GM18511 (cell line): ENCODE data around the gene YJEFN3.
A peak's percentile ranks its signal among the peaks of the same experiment; 100 is the strongest.

Source experiments
- ATAC-seq: cut with Tn5 transposase; IDR thresholded peaks from one replicate; pipeline ENCODE4 v1.9.1; 2021; ENCODE audit warnings: mild to moderate bottlenecking, moderate library complexity; ENCODE audit not compliant: unreplicated experiment

Gene YJEFN3

DNA sequence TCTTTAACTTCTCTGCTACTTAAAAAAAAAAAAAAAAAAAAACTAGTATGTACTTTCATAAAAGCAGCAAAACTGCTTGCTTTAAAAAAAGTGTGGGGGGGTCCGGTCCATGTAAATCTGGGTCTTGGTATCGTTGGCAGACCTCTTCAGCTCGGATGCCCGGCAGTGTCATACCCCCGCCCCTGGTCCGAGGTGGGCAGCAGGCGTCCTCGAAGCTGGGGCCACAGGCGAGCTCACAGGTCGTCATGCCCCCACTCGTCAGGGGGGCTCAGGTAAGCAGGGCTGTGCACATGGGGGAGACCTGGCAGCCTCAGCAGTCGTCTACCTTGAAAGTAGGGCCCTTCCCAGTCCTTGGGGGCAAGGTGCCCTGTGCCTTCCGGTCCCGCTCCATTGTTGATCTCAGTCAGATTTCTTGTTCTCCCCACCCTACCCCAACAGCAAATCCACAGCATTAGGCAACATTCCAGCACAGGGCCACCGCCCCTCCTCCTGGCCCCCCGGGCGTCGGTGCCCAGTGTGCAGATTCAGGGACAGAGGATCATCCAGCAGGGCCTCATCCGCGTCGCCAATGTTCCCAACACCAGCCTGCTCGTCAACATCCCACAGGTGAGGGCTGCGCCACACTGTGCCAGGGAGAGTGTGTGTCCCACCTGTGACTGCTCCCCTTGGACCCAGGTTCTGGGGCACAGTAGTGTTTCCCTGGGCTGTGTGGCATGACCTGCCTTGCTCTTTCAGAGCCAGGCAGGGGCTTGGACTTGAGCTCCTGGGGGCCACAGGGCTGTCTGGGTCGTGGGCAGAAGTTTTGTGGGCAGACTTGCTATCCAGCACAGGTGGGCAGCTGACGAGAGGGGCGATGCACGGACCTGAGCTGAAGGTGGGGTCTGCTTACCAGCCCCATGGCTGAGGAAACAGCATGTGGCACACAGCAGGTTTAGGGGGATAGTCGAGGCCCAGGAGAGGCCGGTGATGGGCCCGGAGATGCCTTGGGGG is 32.8 kb upstream of the YJEFN3 start:
- ATAC-seq: no peak

DNA sequence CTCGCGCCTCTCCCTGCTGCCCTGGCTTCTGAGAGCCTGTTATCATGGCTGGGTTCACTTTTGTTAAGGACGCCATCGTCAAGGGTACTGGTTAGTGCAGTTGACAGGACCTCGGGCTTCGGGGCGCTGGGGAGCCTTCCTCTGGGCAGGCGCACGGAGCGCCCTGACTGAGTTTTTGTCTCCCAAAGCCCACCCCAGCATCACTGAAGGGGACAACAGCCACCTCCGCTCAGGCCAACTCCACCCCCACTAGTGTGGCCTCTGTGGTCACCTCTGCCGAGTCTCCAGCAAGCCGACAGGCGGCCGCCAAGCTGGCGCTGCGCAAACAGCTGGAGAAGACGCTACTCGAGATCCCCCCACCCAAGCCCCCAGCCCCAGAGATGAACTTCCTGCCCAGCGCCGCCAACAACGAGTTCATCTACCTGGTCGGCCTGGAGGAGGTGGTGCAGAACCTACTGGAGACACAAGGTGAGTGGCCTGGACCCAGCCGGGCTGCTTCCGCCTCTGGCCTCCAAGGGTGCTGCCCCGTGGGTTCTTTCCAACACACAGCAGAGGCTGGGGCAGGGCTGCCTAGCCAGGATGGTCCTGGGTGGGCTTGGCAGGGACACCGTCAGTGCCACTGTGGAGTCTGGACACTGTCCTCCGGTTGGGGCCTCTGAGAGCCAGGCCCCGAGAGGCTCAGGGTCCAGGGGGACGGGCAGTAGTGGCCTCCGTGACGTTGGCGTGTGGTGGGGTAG is 30.3 kb upstream of the YJEFN3 start:
- ATAC-seq: no peak

DNA sequence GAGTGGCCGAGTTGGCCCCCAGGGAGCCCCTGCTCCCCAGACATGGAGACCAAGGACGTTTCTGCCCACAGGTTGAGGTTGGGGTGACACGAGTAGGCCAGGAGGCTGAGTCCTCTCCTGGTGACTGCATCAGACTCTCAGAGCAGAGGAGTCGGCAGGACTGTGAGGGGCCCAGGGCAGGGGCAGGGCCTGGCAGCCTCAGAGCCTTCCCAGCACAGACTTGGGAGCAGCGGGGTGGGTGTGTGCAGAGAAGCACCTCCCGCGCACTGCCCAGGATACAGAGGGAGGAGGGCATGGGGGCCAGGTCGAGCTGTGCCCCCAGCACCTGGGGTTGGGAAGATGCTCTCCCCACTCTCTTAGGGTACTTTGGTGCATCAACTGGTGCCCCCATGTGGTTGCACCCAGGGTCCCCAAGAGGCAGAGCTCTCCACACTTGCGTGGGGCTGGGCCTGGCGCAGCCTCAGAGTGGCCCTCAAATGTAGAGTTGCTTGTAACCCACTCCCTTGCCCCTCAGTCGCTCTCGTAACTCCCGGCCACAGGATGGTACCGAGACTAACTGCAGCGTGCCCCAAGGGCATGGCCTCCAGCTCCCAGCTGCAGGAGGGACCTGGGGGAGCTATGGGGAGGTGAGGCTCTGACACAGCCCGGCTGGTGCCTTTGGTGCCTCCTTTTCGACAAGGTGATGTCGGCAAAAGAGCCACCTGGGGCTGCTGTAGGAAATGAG is 29.3 kb upstream of the YJEFN3 start:
- no peak for ATAC-seq

DNA sequence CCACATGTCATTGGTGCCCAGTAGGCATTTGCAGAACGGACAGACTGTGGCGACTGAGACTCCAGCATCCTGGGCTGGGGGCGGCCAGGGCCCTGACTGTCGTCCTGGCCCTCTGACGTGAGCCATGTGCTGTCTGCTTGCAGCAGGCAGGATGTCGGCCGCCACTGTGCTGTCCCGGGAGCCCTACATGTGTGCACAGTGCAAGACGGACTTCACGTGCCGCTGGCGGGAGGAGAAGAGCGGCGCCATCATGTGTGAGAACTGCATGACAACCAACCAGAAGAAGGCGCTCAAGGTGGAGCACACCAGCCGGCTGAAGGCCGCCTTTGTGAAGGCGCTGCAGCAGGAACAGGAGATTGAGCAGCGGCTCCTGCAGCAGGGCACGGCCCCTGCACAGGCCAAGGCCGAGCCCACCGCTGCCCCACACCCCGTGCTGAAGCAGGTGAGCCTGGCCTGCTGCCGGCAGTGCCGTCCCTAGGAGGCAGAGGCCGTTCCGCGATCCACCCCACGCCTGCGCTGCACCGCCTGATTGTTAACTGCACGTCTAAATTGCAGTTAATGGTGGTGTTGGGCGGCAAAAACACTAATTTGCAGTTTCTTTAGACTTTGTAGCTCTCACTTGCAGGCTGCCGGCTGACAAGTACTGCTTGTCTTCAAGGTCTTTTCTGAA is 27.6 kb upstream of the YJEFN3 start:
- ATAC-seq: no peak

DNA sequence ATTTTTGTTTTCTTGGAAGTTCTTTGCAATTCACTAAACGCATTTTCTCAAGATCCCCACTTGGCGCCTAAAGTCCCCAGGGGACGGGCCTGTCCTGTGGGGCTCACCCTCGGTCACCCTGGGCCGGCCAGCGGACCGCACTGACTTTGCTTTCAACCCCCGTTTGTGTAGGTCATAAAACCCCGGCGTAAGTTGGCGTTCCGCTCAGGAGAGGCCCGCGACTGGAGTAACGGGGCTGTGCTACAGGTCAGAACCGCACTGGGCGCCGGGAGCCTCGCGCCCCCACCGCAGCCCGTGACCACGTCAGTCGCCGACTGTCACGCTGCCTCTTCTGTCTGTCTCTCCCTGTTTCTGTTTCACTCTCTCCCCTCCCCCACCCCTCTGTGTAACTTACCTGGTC is 26.9 kb upstream of the YJEFN3 start:
- ATAC-seq: no peak

DNA sequence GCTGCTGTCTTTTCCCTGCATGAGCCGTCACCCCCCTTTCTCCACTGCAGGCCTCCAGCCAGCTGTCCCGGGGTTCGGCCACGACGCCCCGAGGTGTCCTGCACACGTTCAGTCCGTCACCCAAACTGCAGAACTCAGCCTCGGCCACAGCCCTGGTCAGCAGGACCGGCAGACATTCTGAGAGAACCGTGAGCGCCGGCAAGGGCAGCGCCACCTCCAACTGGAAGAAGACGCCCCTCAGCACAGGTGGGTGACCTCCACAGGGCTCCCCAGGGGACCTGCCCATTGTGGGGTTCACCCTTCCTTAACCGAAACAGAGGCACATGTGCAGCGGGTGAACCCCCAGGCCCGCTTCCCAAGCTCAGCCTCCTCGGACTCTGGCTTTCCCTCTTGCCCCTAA is 26.4 kb upstream of the YJEFN3 start:
- ATAC-seq: no peak

DNA sequence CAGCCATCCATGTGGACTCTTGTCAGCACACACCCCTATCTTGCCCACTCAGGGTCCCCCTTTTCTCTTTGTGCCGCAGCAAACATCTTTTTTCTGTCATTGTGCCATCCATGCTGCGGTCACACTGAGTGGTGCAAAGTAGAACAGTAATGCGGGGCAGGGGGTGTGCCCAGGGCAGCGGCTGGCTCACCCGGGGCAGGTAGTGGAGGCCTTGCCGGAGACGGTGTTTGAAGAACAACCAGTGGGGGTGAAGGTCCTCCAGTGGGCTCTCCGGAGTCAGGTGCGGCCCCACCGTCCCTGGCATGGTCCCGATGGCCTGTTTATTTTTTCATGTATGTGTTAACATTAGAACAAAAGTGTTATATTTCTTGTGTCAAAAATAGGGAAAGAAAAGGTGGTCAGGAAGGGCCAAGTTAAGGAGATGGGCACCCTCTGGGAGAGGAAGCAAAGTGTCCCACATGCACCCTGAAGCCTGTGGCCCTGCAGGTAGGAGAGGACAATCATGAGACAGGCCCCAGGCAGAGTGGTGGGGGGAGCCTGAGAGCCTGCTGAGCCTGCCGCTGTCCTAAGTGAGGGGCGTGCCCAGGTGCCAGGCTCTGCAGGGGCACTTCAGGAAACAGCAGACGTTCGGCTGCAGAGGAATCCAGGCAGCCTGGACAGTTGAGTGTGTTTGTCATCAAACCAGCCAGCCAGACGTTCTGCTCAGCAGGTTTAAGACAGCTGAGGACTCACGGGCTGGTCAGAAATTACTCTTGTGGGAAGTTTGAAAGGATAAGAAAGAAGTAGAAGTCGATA is 25.7 kb upstream of the YJEFN3 start:
- ATAC-seq: no peak

DNA sequence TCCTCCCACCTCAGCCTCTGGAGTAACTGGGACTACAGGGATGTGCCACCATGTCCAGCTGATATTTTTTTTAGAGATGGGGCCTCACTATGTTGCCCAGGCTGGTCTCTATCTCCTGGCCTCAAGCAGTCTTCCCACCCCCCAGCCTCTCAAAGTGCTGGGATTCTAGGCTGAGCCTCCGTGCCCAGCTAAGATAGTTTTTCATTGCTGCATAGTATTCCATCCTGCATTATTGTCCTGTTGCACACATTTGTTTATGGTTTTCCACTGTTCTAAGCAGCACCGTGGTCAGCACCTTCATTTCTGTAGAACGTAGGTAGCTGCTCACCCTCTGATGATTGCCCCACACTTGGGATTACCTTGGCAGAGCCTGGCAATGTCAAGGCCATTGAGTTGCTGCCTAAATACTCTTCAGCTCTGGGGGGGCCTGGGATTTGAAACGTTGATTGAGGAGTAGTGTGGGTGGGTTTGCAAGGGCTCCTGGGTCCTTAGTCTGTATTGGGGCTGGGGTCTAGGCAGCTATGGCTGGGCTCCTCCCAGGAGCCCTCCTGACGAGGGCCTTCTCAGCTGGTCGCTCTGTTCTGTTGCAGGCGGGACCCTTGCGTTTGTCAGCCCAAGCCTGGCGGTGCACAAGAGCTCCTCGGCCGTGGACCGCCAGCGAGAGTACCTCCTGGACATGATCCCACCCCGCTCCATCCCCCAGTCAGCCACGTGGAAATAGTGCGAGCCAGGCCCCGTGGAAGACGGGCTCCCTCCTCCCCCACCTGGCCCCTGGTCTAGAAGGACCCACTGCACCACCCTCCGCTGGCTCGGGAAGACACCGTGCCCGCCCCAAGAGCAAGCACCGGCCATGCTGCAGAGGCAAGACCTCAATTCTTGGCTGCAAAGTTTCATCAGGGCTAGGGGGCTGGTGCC is 23.7 kb upstream of the YJEFN3 start:
- ATAC-seq: no peak

DNA sequence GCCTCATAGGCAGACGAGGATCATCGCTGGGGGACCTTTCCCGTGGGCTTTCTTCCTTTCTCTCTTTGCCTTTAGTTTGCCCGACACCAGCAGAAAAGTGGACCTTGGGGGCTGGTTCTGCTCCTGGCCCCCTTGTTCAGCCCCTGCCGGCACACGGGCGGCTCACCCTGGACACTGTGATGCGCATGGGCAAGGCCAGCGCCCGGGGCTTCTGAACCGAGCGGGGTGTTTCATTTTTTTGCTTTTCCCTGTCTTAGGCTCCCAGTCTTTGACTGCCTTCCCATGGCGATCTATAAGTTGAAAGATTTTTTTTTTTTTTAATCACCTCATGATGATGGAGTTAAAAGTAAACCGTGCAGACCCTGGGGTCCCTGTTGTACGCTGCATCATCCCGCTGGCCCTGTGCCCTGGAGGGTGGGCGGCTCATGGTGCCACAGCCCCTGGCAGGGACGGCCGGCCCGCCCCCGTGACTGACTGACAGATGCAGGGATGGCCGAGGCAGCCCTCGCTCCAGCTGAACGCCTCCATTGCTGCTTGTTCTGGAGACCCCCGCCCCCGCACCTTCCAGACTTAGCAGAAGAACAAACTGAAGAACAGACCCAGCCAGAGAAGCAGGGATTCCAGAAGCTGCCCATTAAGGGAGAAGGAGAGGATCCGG is 22.9 kb upstream of the YJEFN3 start:
- ATAC-seq: no peak

DNA sequence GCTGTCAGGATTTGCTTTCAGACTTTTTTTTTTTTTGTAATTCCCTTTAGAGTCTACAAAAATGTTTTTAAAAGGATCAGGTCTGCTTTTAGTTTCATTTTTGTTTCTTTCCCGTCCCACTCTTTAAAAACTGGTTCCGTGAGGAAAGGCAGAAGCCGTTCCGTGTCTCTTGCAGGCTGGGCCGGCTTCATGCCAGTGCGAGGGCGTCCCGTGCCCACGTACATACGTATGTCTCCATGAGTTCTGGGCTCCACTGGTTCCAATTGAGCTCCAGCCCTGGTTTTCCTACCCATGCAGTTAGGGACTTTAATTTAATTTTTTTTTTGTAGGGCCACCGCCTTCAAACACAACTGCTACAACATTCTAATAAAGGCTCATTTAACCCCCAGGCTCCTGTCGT is 22.1 kb upstream of the YJEFN3 start:
- ATAC-seq: no peak

DNA sequence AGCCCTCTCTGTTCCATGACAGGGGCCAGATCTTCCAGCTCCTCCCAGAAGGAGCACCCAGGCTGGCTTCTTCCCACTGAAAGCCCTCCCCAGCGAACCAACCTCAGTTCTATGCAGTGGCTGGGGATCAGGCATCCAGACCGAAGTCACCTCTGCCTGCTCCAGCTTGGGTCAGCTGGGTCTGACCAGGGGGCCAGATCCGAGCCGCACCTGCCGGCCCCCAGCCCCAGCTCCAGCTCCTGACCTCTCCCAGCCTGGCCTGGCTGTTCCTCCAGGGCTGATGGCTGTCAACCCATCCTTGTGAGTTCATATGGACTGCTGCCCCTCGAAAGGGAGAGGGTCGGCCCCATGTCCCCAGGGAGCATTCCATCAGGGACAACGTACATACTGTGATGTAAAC is 21.4 kb upstream of the YJEFN3 start:
- ATAC-seq: no peak

DNA sequence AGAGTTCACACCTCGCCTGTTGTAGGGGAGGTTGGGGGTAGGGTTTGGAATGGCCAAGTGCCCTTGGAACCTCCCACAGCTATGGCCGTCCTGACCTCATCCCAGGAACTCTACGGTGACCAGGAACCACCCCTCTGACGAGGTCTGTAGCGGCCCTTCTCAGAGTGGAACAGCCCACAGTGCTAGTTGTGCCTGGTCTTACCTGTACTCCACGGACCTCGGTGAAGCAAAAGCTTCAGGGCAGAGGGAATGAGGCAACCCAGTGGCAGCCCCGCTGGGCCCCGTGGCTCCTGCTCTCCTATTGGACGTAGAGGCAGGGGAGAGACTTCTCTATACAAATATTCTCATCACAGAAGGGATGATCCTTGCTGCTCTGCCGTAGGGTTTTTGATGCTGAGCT is 20.5 kb upstream of the YJEFN3 start:
- ATAC-seq: no peak

DNA sequence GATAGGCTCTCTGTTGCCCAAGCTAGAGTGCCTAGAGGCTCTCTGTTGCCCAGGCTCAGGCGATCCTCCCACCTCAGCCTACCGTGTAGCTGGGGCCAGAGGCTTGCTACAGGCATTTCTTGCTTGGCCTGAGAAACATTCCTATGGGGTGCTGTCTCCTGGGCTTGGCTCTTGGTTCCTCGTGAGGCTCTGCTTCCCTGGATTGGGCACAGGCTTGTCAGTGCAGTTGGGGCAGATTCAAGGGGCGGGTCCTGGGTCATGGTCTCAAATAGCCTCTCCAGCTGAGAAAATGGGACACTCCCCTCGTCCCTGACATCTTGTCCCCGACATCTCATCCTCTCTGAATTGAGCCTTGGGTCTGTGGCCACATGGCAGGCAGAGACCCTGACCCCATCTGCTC is 18.3 kb upstream of the YJEFN3 start:
- ATAC-seq: no peak

DNA sequence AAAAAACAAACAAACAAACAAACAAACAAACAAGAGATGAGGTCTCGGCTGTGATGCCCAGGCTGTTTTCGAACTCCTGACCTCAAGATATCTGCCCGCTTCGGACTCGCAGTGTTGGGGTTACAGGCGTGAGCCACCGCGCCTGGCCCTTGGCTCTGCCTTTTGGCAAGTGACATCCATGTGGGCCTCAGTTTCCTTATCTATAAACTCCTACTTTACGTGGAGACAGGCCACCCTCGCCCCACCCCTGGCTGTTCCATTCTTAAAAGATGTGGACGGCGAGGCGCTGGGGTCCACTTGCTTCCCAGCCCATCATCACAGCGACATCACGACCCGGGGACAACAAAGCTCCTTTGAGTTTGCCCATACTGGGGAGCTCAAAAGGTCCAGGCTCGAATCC is 15.0 kb upstream of the YJEFN3 start:
- no peak for ATAC-seq

DNA sequence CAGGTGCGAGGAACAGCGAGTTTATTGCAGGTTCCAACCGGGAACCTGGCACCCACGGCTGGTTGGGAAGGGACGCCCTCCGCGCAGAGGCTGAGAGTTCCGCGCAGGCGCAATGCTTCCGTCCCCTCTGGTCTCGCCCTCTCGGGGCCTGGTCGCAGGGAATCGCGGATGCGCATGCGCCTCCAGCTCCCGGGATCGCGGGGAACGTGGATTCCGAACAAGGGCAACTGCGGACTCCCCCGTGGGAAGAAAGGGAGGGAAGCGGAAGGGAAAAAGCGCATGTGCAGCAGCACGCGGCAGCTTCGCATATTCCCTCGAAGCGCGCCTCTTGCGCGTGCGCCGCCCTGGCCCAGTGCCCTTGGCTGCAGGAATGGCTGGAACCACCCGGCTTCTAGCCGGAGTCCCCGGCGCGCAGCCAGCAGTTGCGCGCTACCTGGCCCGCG is 14.5 kb upstream of the YJEFN3 start:
- ATAC-seq: no peak

DNA sequence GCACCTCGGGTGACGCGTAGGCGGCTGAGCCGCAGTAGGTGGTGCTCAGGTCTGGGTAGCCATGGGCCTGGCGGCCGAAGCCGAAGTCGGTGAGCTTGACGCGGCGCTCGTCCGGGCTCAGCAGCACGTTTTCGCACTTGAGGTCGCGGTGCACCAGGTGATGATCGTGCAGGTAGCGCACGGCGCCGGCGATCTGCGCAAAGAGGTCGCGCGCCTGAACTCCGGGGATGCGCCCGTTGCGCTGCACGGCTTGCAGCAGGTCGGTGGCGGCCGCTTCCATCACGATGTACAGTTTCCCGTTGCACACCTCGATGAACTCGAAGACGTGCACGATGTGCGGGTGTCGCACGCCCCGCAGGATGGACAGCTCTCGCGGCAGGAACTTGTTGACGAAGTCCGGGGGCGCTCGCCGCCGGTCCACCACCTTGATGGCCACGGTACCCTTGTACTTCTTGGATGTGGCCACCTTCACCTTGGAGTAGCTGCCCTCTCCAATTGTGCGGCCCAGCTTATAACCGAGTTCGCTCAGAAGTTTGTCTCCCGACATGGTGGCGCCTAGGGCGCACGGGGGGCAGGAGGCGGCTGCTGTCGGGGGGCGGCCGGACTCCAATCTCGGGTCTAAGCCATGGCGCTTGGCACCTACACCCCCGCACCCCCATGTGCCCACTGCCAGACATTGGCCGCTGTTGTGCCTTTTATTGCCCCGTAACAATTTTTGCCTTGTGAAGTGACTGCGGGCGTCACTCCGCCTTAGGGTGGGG is 13.7 kb upstream of the YJEFN3 start, which contains the start of gene TSSK6:
Gene TSSK6 (minus strand): TSS at position 668 of the 761 bp plus-strand sequence. CDS start 121 bp downstream, at position 547.
- ATAC-seq: no peak

DNA sequence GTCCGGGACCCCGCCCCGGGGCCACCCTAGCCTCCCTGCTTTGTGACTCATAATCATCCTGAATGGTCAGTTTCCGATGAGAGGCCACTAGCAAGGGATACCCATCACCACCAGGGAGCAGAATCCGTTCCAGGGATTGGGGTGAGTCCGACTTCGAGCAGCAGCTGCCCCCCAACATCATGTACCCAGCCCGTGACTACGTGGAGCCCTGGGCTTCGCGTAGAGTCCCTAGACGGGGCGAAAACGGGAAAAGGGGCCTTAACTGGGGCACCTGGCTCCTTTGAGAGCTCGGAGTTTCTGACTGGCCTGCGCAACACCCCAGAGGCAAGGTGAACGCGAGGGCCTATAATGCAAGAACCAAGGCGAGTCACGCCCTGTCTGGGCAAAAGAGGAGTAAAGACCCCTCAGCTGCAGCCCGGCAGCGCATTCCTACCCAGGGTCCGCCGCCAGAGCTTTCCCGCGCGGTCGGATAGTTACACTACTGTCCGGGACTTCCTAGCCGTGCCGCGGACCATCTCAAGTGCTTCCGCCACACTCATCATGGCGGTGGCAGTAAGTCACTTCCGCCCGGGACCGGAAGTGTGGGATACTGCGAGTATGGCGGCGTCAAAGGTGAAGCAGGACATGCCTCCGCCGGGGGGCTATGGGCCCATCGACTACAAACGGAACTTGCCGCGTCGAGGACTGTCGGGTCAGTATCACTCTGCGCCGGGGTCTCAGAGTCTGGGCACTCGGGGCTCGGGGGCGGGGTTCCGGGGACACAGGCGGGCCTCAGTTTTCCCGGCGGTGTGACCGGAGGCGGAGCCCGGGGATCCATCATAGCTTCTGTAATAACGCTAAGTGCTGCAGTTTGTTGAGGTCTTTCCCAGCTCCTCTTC is 12.8 kb upstream of the YJEFN3 start, which contains the start of gene NDUFA13:
Gene NDUFA13 (plus strand): TSS at position 584 of the 878 bp plus-strand sequence. CDS start 14 bp downstream, at position 598.
- peak; percentile 95 for ATAC-seq
